Measurements from ENCODE around the gene HSD3B7. TPM values are rescaled to one million over a fixed set of nuclear protein-coding genes. Genes with fewer than 3 reads are reported as not detected.

HSD3B7 gene
- total and polyA plus RNA-seq, 2 of the 4 experiments (the other 2 are of a cell fraction): 8.5 to 11.3 TPM

DNA sequence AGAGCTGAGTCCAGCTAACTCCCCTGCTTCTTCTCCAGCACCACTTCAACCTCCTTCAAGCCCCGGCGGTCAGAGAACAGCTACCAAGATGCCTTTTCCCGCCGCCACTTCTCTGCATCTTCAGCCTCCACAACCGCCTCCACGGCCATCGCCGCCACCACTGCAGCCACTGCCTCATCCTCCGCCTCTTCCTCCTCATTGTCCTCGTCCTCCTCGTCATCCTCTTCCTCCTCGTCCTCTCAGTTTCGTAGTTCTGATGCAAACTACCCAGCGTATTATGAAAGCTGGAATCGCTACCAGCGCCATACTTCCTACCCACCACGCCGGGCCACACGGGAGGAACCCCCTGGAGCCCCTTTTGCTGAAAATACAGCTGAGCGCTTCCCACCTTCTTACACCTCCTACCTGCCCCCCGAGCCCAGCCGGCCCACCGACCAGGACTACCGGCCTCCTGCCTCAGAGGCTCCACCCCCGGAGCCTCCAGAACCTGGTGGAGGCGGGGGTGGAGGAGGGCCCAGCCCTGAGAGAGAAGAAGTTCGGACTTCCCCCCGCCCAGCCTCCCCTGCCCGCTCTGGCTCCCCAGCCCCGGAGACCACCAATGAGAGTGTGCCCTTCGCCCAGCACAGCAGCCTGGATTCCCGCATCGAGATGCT, 20.3 kb upstream of the HSD3B7 start:
- Histone ChIP-seq H3K4ac (ENCODE audit: low read depth, low read length) (no peak overlapping the region), H2AFZ (replicated peaks; ENCODE audit: low read length, poor library complexity) (no peak overlapping the region), H3K9me1 (ENCODE audit: insufficient read depth, low read length) (no peaks in the 10 kb centered on the region), H3K23ac (ENCODE audit: low read depth, low read length) (no peak overlapping the region), H3K79me1 (ENCODE audit: low read depth in 1 of 2, low read length in 2 of 2) (peaks cover 14 to 26% of the 10 kb centered on the region in 2 experiments), H4K91ac (ENCODE audit: insufficient read depth, low read depth, low read length) (no peak overlapping the region), H3K9ac (ENCODE audit: low read depth, low read length) (no peak overlapping the region), H2BK120ac (ENCODE audit: low read depth, low read length) (no peak overlapping the region), H4K20me1 (ENCODE audit: insufficient read depth, low read length) (peaks cover 10% of the 10 kb centered on the region; the same call in 1 of the 2 replicates), H4K8ac (ENCODE audit: low read depth in 2 of 2, low read length in 2 of 2) (no peak overlapping the region), H3K36me3 (ENCODE audit: control insufficient read depth, insufficient read depth, low read length) (peaks cover 72% of the 10 kb centered on the region), H4K5ac (ENCODE audit: low read depth, low read length) (no peak overlapping the region), H3K14ac (replicated peaks; ENCODE audit: low read depth, low read length) (no peak overlapping the region), H2AK5ac (ENCODE audit: low read depth, low read length) (no peak overlapping the region), H3K4me2 (ENCODE audit: low read depth, low read length) (no peak overlapping the region), H3K27ac (ENCODE audit: insufficient read depth, low read length) (no peak overlapping the region), H3K9me3 (ENCODE audit: control insufficient read depth, insufficient read depth, low read length) (no peaks in the 10 kb centered on the region), H2BK20ac (ENCODE audit: low read depth, low read length) (no peak overlapping the region), H3K18ac (ENCODE audit: low read depth, low read length) (no peak overlapping the region), H3K27me3 (ENCODE audit: control insufficient read depth, insufficient read depth, low read length) (no peaks in the 10 kb centered on the region), H3K4me3 (ENCODE audit: insufficient read depth, low read depth, low read length) (no peak overlapping the region), H3K56ac (ENCODE audit: extremely low read depth, insufficient read depth, low read length) (no peak overlapping the region), H2AK9ac (replicated peaks; ENCODE audit: low read depth, low read length, poor library complexity) (no peak overlapping the region), H2BK5ac (ENCODE audit: low read depth, low read length, poor library complexity, severe bottlenecking) (no peak overlapping the region), H2BK15ac (ENCODE audit: low read depth, low read length) (no peak overlapping the region), H3K4me1 (ENCODE audit: control insufficient read depth, insufficient read depth, low read length) (no peaks in the 10 kb centered on the region)
- DNase-seq (no peak), ATAC-seq (ENCODE audit: low read depth) (no peak)
- dilution Hi-C loops (cut with HindIII; ENCODE audit: low sequenced_read_pairs, unreplicated experiment) (no loop called here), in situ Hi-C loops (cut with MboI; ENCODE audit: low sequenced_read_pairs) (no loop called here), intact Hi-C loops (cut with micrococcal nuclease) (no loop called here)
- TF ChIP-seq SMC3 (IDR thresholded peaks at IDR 0.05; ENCODE audit: low read depth, low read length) (no peak), MAZ (IDR thresholded peaks at IDR 0.05; ENCODE audit: borderline replicate concordance, low read depth, low read length) (no peak), CEBPB (IDR thresholded peaks at IDR 0.05; ENCODE audit: low read depth, low read length) (no peak), MXI1 (IDR thresholded peaks at IDR 0.05; ENCODE audit: borderline replicate concordance, low read depth, low read length) (no peak), RAD21 (IDR thresholded peaks at IDR 0.05; ENCODE audit: low read length) (no peak), POLR2A (IDR thresholded peaks at IDR 0.05; ENCODE audit: low read depth, low read length) (no peak), RFX5 (IDR thresholded peaks at IDR 0.05; ENCODE audit: low read depth, low read length) (no peak), FOS (IDR thresholded peaks at IDR 0.05; ENCODE audit: low read depth, low read length) (no peak), BHLHE40 (IDR thresholded peaks at IDR 0.05; ENCODE audit: low read depth, low read length) (no peak), MAFK (IDR thresholded peaks at IDR 0.05; ENCODE audit: low read depth, low read length) (no peak), CHD1 (IDR thresholded peaks at IDR 0.05; ENCODE audit: low read depth, low read length) (no peak)
- TF ChIP-seq, protein P1, sequence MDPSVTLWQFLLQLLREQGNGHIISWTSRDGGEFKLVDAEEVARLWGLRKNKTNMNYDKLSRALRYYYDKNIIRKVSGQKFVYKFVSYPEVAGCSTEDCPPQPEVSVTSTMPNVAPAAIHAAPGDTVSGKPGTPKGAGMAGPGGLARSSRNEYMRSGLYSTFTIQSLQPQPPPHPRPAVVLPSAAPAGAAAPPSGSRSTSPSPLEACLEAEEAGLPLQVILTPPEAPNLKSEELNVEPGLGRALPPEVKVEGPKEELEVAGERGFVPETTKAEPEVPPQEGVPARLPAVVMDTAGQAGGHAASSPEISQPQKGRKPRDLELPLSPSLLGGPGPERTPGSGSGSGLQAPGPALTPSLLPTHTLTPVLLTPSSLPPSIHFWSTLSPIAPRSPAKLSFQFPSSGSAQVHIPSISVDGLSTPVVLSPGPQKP (IDR thresholded peaks at IDR 0.05; ENCODE audit: borderline replicate concordance, low read depth, low read length): no peak
- TF ChIP-seq, protein P2, sequence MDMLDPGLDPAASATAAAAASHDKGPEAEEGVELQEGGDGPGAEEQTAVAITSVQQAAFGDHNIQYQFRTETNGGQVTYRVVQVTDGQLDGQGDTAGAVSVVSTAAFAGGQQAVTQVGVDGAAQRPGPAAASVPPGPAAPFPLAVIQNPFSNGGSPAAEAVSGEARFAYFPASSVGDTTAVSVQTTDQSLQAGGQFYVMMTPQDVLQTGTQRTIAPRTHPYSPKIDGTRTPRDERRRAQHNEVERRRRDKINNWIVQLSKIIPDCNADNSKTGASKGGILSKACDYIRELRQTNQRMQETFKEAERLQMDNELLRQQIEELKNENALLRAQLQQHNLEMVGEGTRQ (IDR thresholded peaks at IDR 0.05; ENCODE audit: low read depth, low read length): no peak
- TF ChIP-seq, protein P3, sequence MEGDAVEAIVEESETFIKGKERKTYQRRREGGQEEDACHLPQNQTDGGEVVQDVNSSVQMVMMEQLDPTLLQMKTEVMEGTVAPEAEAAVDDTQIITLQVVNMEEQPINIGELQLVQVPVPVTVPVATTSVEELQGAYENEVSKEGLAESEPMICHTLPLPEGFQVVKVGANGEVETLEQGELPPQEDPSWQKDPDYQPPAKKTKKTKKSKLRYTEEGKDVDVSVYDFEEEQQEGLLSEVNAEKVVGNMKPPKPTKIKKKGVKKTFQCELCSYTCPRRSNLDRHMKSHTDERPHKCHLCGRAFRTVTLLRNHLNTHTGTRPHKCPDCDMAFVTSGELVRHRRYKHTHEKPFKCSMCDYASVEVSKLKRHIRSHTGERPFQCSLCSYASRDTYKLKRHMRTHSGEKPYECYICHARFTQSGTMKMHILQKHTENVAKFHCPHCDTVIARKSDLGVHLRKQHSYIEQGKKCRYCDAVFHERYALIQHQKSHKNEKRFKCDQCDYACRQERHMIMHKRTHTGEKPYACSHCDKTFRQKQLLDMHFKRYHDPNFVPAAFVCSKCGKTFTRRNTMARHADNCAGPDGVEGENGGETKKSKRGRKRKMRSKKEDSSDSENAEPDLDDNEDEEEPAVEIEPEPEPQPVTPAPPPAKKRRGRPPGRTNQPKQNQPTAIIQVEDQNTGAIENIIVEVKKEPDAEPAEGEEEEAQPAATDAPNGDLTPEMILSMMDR (conservative IDR thresholded peaks at IDR 0.05; ENCODE audit: low read depth, low read length): no peak
- no TSS peak for BruUV-seq (replicated peaks)
- ChIA-PET POLR2A (ENCODE audit: unreplicated experiment) (no interaction called here), CTCF (interaction anchor here (0.6 kb wide), 1 partner anchor 904 kb away, joined by 3 read pairs; no protein-coding TSS in a partner anchor)
- WGBS, 2 experiments (ENCODE audit: extremely low coverage in 2 of 2, insufficient read length in 1 of 2): 91% methylated on average over 18 of the region's 33 CpGs; no CpG with 5 or more reads in 1 of the 2 experiments
